Measurements from ENCODE around the gene WDR35. TPM values are rescaled to one million over a fixed set of nuclear protein-coding genes. Genes with fewer than 3 reads are reported as not detected.

WDR35 gene
- 15.1 and 18.3 TPM in 2 replicates for total RNA-seq

DNA sequence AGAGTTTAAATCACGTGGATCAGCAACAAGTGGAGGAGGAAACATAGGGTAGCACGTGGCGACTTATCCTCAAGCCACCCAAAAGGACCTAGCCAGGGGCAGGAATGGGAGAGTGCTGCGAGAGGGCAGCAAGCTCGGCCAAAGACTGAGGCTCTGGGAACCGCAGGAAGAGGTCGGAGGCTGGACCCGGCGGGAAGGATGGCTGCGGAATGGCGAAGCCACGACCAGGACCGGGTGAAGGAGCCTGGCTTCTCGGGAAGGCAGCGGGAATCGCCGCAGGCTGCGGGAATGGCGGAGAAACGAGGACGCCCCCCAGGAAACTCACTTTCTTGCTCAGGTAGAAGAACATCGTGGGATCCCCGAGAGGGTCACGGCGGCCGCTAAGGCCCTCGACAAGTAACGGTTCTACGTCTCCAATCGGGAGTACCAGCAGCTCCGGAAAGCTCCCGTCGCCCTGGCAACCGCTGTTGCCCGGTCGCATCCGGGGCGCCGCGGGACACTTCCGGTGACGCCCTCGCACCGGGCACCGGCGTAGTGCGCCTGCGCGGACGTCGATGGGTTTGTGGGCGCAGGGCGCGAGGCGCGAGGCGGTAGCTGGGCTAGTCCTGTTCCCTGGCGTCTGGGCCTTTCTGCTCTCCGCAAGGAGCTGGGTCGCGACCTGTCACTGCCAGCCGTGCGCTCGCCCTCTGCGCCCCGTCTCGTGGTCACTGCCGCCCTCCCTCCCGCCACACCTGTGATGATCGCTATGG is at the start of gene WDR35:
TSS of gene WDR35 (minus strand) at position 439 of the 749 bp plus-strand sequence. CDS start at position 349, 90 bp downstream.

DNA sequence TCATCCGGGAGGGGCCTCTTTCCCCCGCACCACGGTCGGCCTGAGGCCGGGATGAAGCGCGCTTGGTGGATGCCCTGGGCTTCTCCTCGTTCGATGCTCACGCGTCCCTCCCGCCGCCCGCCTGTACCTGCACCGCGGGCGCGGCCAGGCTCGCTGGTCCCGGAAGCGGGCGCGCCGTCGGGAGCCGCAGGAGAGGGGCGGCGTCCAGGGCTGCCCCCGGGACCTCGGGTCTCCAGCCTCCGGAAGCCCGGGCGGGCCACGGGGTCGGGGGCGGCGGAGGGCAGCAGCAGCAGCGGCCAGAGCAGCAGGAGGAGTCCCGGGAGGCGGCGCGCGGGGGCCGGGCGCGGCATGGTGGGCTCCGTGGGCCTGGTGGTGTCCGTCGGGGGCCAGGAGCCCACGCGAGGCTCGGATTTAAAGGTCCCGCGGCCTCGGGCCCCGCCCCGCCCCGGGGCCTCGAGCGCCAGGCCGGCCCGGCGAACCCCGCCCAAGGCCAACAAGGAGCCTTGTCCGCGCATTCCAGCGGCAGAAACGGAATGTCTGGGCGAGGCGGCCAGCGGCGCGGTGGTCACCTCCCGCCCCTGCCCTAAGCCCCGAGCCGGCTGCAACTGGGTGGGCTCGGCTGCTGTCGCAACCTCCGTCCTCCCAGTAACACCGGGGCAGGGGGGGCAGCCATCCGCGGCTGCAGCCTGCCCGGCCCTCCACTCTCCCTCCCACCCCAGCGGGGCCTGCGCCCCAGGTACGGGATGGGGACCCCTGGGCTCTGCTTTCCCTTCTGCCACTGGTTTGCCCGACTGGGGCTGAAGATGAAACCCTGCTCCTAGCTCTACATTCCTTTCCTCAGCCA is 22.6 kb upstream of the WDR35 start, which contains the start of gene MATN3:
TSS of gene MATN3 (minus strand) at position 387 of the 844 bp plus-strand sequence. CDS start at position 350, 37 bp downstream.

DNA sequence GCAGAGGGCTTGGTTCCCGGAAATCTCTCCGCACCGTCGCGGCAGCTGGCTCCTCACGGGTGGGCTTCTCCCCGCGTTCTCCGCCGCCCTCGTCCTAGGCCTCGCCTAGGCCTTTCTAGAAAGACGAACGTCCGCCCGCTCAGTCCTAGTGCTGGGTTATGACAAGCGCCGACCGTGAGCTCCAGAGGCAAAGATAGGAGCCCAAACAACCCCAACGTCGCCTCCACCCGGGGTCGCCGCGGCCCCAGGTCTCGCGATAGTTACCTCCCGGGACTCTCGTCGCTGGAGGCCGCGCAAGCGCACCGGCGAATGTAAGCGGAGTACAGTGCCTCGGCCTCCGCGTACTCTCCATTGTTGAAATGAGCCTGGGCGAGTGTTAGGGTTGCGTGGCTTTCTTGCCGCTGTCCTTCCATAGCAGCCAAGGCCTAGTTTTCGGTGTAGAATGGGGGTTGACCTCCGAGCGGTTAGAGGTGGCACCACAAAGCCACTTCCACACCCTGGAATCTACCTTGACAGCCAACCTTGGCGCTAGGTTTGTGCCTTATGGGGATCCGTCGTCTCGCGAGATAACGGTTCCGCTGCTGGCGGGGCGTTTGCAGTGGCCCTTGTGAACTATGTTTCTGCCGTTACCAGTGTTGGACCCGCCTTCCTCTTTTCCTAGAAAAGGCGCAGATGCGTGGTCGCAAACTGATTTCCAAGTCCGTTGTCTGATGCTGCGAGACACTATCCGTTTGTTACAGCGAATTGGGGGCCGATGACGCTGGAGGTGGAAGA is 88.3 kb downstream of the WDR35 start, which contains the start of gene TTC32:
TSS of gene TTC32 (minus strand) at position 542 of the 774 bp plus-strand sequence. CDS start at position 413, 129 bp downstream.

Other genes starting within 250 kb of the WDR35 start
- 9.4 and 10.7 TPM in 2 replicates for gene TTC32, start 88.1 kb downstream of the WDR35 start, total RNA-seq
- 2.2 and 2.3 TPM in 2 replicates for gene MATN3, start 22.6 kb upstream of the WDR35 start, total RNA-seq
- gene LAPTM4A, start 61.5 kb upstream of the WDR35 start, total RNA-seq = 190 and 210 TPM in 2 replicates
- gene SDC1, start 235.0 kb upstream of the WDR35 start, total RNA-seq = 69.8 and 152 TPM in 2 replicates

Data from hair follicle dermal papilla cell (primary cell).